HepG2 (cell line): ENCODE results near the gene PTGES3. TPM values are rescaled to one million over a fixed set of nuclear protein-coding genes. Genes with fewer than 3 reads are reported as not detected.

Experiments
- CBFB ChIP-seq: sonication (generic); formaldehyde crosslinking; IDR thresholded peaks from 2 replicates; pipeline ENCODE4 v1.4.0; 2020; ENCODE audit warnings: missing genetic modification reagents
- FOXA1 ChIP-seq, 2 experiments: fragments of 450-650 bp in 1 of 2; sonication (generic) in 1 of 2; formaldehyde crosslinking in 1 of 2; IDR thresholded peaks; 2 replicates each; pipeline versions ENCODE4 v1.4.0 to v1.6.1; 2016 to 2020; ENCODE audit warnings: missing genetic modification reagents in 1 of 2
- FOXJ3 ChIP-seq: sonication (generic); formaldehyde crosslinking; IDR thresholded peaks from 2 replicates; pipeline ENCODE4 v1.4.0; 2020; ENCODE audit warnings: missing genetic modification reagents, mild to moderate bottlenecking, borderline replicate concordance
- GLI4 ChIP-seq: sonication (generic); formaldehyde crosslinking; IDR thresholded peaks from 2 replicates; pipeline ENCODE4 v1.5.1; 2020; ENCODE audit warnings: missing genetic modification reagents, mild to moderate bottlenecking, moderate library complexity, borderline replicate concordance
- KMT2A ChIP-seq: sonication (generic); formaldehyde crosslinking; IDR thresholded peaks from 2 replicates; pipeline ENCODE4 v1.4.0; 2020; ENCODE audit warnings: missing genetic modification reagents
- MBNL3 ChIP-seq: fragments of 250-450 bp; sonication (Bioruptor Pico); conservative IDR thresholded peaks from 2 replicates; pipeline ENCODE4 v1.8.0; 2022; ENCODE audit warnings: mild to moderate bottlenecking, inconsistent platforms
- MLLT10 ChIP-seq: sonication (generic); formaldehyde crosslinking; IDR thresholded peaks from 2 replicates; pipeline ENCODE4 v1.4.0; 2020; ENCODE audit warnings: missing genetic modification reagents
- NFE2L2 ChIP-seq: fragments of 150-350 bp; IDR thresholded peaks from 2 replicates; pipeline ENCODE4 v1.6.1; 2014; ENCODE audit warnings: low read length
- PHB2 ChIP-seq: fragments of 450-650 bp; IDR thresholded peaks from 2 replicates; pipeline ENCODE4 v1.6.1; 2018; ENCODE audit not compliant: partially characterized antibody
- RAD21 ChIP-seq: fragments of 450-650 bp; formaldehyde crosslinking; IDR thresholded peaks from 2 replicates; pipeline ENCODE4 v1.5.0; 2020; ENCODE audit warnings: mild to moderate bottlenecking
- RFX5 ChIP-seq: IDR thresholded peaks from 2 replicates; pipeline ENCODE4 v1.6.1; 2011; ENCODE audit warnings: low read depth, low read length, improper control_type of control experiment
- TARDBP ChIP-seq: sonication (generic); formaldehyde crosslinking; IDR thresholded peaks from 2 replicates; pipeline ENCODE4 v1.8.0; 2022; ENCODE audit warnings: mild to moderate bottlenecking, missing genetic modification reagents
- TMF1 ChIP-seq: sonication (generic); formaldehyde crosslinking; IDR thresholded peaks from 2 replicates; pipeline ENCODE4 v1.8.1; 2022; ENCODE audit warnings: low read depth, missing genetic modification reagents
- TOPORS ChIP-seq: sonication (generic); formaldehyde crosslinking; IDR thresholded peaks from 2 replicates; pipeline ENCODE4 v1.8.0; 2023; ENCODE audit warnings: mild to moderate bottlenecking, missing genetic modification reagents
- ZBED4 ChIP-seq: sonication (generic); formaldehyde crosslinking; IDR thresholded peaks from 2 replicates; pipeline ENCODE4 v1.4.0; 2020; ENCODE audit warnings: missing genetic modification reagents, borderline replicate concordance
- ZBTB3 ChIP-seq: sonication (generic); formaldehyde crosslinking; IDR thresholded peaks from 2 replicates; pipeline ENCODE4 v1.4.0; 2020; ENCODE audit warnings: low read depth, mild to moderate bottlenecking, moderate library complexity, missing genetic modification reagents, borderline replicate concordance
- ZFP36L1 ChIP-seq: sonication (generic); formaldehyde crosslinking; IDR thresholded peaks from 2 replicates; pipeline ENCODE4 v1.8.0; 2022; ENCODE audit warnings: mild to moderate bottlenecking, missing genetic modification reagents, moderate library complexity
- ZNF17 ChIP-seq: sonication (generic); formaldehyde crosslinking; IDR thresholded peaks from 2 replicates; pipeline ENCODE4 v1.5.0; 2020; ENCODE audit warnings: mild to moderate bottlenecking, missing genetic modification reagents
- ZNF232 ChIP-seq: sonication (generic); formaldehyde crosslinking; IDR thresholded peaks from 2 replicates; pipeline ENCODE4 v1.4.0; 2020; ENCODE audit warnings: missing genetic modification reagents, borderline replicate concordance
- ZNF331 ChIP-seq: sonication (generic); formaldehyde crosslinking; IDR thresholded peaks from 2 replicates; pipeline ENCODE4 v1.4.0; 2020; ENCODE audit warnings: missing genetic modification reagents
- ZNF383 ChIP-seq: sonication (generic); formaldehyde crosslinking; IDR thresholded peaks from 2 replicates; pipeline ENCODE4 v1.4.0; 2020; ENCODE audit warnings: missing genetic modification reagents, mild to moderate bottlenecking, borderline replicate concordance
- ZNF446 ChIP-seq: sonication (generic); formaldehyde crosslinking; IDR thresholded peaks from 2 replicates; pipeline ENCODE4 v1.5.0; 2020; ENCODE audit warnings: mild to moderate bottlenecking, missing genetic modification reagents
- ZNF616 ChIP-seq: sonication (generic); formaldehyde crosslinking; IDR thresholded peaks from 2 replicates; pipeline ENCODE4 v1.5.0; 2020; ENCODE audit warnings: low read depth, mild to moderate bottlenecking, missing genetic modification reagents
- ZNF644 ChIP-seq: IDR thresholded peaks from 2 replicates; pipeline ENCODE4 v1.6.1; 2016; ENCODE audit warnings: low read depth
- ZNF749 ChIP-seq: sonication (generic); formaldehyde crosslinking; IDR thresholded peaks from 2 replicates; pipeline ENCODE4 v1.8.0; 2022; ENCODE audit warnings: mild to moderate bottlenecking, missing genetic modification reagents, moderate library complexity, borderline replicate concordance
- ZNF775 ChIP-seq: sonication (generic); formaldehyde crosslinking; IDR thresholded peaks from 2 replicates; pipeline ENCODE4 v1.4.0; 2020; ENCODE audit warnings: missing genetic modification reagents, mild to moderate bottlenecking, moderate library complexity, borderline replicate concordance
- ZNF780A ChIP-seq: sonication (generic); formaldehyde crosslinking; IDR thresholded peaks from 2 replicates; pipeline ENCODE4 v1.8.0; 2022; ENCODE audit warnings: mild to moderate bottlenecking, missing genetic modification reagents, moderate library complexity
- ZNF841 ChIP-seq: sonication (generic); formaldehyde crosslinking; IDR thresholded peaks from 2 replicates; pipeline ENCODE4 v1.8.1; 2023; ENCODE audit warnings: missing genetic modification reagents, borderline replicate concordance
- ZZZ3 ChIP-seq: sonication (generic); formaldehyde crosslinking; IDR thresholded peaks from 2 replicates; pipeline ENCODE4 v1.4.0; 2020; ENCODE audit warnings: missing genetic modification reagents, mild to moderate bottlenecking, borderline replicate concordance
- polyA plus RNA-seq, 8 experiments: library from polyadenylated mRNA; depleted of rRNA in 3 of 8; stranded (reverse) in 7 of 8; unstranded in 1 of 8; fragments of >200 nt; fragmentation: Illumina TruSeq in 4 of 8; extraction: Trizol in 4 of 8; gene quantifications; 2 replicates each; pipeline versions ENCODE4 v1.2.1 to v1.2.3, GENCODE V29; 2011 to 2016; ENCODE audit warnings: low read depth in 4 of 8, missing spikeins in 1 of 8, mixed read lengths in 1 of 8; ENCODE audit not compliant: insufficient read depth in 1 of 8
- total RNA-seq, 5 experiments: library from RNA; depleted of rRNA; stranded (reverse); fragments of >200 nt; fragmentation: Illumina TruSeq; extraction: Trizol; gene quantifications; 2 replicates each; pipeline ENCODE4 v1.2.3, GENCODE V29; 2016; ENCODE audit warnings: low read depth in 1 of 5

The PTGES3 gene
- total and polyA plus RNA-seq, 2 of the 13 experiments (the other 11 are each of a cell fraction or from before 2014, with no cell fraction given), result 54.4 to 159 TPM

DNA sequence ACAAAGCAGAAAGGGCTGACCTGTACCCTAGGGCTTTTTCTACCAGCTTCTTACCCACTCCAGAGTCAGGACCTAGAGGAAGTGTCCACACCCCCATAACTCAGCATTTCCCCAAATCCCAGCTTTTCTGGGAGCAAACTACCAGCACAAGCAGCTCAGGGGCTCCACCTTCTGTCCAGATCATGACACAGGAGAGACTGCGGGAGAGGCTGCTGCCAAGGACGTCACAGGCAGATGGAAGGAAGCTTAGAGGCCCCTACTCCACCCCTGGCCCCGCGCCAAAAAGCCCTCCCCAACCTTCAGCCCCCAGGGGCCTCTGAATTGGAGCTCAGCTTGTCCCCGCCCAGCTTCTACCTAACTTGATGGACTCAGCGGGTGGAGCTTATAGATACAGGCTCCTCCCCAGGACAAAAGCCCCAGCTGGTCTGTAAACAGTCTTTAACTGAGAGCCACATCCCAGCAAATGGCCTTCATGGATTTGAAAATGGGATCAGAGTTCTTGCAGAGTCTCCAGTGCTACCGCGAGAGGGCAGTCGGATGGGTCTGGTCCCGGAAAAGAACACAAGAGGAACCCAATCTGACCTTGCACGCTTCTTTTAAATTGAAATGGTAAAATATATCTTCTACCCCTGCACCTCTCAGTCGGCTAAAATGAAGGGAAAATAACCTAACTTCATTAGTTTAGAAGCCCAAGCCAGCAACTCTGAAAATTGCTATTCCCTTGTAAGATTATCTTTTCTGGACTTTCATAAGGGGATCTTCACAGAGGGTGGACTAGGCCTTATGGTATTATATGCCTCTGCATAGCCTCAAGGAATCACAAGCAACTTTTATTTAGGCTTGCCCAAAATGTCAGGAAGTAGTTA lies 51.2 kb downstream of the PTGES3 start (continued):
- TF ChIP-seq FOXJ3 (CRISPR knock-in tag) (peak; percentile 63), TMF1 (no peak), ZNF616 (CRISPR knock-in tag) (no peak), MLLT10 (CRISPR knock-in tag) (no peak), TARDBP (CRISPR knock-in tag) (peak; percentile 59; the same call in 1 of the 2 replicates), RAD21 (CRISPR knock-in tag) (peak; percentile 64), PHB2 (no peak), TOPORS (CRISPR knock-in tag) (no peak), KMT2A (CRISPR knock-in tag) (peak; percentile 78; the same call in 1 of the 2 replicates), ZFP36L1 (CRISPR knock-in tag) (peak; percentile 74; the same call in 1 of the 2 replicates), ZNF644 (CRISPR knock-in tag) (peak; percentile 70), MBNL3 (CRISPR knock-in tag) (no peak), ZNF780A (CRISPR knock-in tag) (no peak), ZNF841 (CRISPR knock-in tag) (no peak), RFX5 (no peak), NFE2L2 (no peak), ZBTB3 (CRISPR knock-in tag) (no peak), CBFB (no peak; the same call in 1 of the 2 replicates), ZNF749 (CRISPR knock-in tag) (no peak), ZNF775 (CRISPR knock-in tag) (no peak), ZNF232 (CRISPR knock-in tag) (no peak), ZBED4 (peak; percentile 94), GLI4 (CRISPR knock-in tag) (no peak), FOXA1 (IDR thresholded peaks at IDR 0.05) (no peak), FOXA1 (CRISPR knock-in tag; IDR thresholded peaks at IDR 0.05) (peak; percentile 81), ZNF383 (CRISPR knock-in tag) (no peak), ZNF446 (CRISPR knock-in tag) (no peak), ZNF17 (no peak), ZNF331 (CRISPR knock-in tag) (0 out of 2 replicates have a peak, but pooled peaks have one; percentile 67), ZZZ3 (CRISPR knock-in tag) (no peak; the same call in 1 of the 2 replicates)
